Cardiac fibroblast (primary cell): ENCODE data around the gene ELAPOR1.

Source experiments
- DNase-seq, 2 donors: peaks; one replicate each; pipeline versions ENCODE4 v3.0.0 to v3.0.0-alpha.2; 2010; ENCODE audit warnings: low read depth in 2 of 2
- H3K4me3 ChIP-seq, 2 donors: replicated peaks in 1 of 2; 1 replicate in 1 of 2; 2 replicates in 1 of 2; pipeline ENCODE4 v1.5.1; 2011; ENCODE audit warnings: low read depth in 2 of 2, low read length in 2 of 2, mild to moderate bottlenecking in 2 of 2, moderate library complexity in 1 of 2
- TF ChIP-seq, protein P1 (sequence below): IDR thresholded peaks from one replicate; pipeline ENCODE4 v1.5.1; 2011; ENCODE audit warnings: low read depth, mild to moderate bottlenecking, low read length, inconsistent platforms

The ELAPOR1 gene

DNA sequence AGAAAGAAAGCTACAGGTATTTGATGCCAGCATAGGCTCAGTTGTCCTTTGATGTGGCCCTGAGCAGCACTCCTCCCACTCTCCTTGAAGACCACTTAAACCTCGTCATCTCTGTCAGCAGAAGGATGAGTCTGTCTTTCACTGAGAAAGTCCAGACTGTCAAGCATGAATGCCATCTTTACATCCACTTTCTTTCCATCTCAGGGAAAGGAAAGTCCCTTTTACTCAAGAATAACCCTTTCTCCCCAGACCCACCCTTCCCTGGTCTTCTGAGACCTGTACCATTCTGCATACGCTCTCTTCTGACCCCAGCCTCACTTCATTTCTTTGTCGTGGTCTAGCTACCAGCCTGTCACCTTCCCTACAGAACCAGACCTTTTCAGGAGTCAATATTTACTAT is 4.0 kb upstream of the ELAPOR1 start:
- TF ChIP-seq, protein P1, sequence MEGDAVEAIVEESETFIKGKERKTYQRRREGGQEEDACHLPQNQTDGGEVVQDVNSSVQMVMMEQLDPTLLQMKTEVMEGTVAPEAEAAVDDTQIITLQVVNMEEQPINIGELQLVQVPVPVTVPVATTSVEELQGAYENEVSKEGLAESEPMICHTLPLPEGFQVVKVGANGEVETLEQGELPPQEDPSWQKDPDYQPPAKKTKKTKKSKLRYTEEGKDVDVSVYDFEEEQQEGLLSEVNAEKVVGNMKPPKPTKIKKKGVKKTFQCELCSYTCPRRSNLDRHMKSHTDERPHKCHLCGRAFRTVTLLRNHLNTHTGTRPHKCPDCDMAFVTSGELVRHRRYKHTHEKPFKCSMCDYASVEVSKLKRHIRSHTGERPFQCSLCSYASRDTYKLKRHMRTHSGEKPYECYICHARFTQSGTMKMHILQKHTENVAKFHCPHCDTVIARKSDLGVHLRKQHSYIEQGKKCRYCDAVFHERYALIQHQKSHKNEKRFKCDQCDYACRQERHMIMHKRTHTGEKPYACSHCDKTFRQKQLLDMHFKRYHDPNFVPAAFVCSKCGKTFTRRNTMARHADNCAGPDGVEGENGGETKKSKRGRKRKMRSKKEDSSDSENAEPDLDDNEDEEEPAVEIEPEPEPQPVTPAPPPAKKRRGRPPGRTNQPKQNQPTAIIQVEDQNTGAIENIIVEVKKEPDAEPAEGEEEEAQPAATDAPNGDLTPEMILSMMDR, result no peak
- no peak overlapping the region for H3K4me3 ChIP-seq
- no peak for DNase-seq

DNA sequence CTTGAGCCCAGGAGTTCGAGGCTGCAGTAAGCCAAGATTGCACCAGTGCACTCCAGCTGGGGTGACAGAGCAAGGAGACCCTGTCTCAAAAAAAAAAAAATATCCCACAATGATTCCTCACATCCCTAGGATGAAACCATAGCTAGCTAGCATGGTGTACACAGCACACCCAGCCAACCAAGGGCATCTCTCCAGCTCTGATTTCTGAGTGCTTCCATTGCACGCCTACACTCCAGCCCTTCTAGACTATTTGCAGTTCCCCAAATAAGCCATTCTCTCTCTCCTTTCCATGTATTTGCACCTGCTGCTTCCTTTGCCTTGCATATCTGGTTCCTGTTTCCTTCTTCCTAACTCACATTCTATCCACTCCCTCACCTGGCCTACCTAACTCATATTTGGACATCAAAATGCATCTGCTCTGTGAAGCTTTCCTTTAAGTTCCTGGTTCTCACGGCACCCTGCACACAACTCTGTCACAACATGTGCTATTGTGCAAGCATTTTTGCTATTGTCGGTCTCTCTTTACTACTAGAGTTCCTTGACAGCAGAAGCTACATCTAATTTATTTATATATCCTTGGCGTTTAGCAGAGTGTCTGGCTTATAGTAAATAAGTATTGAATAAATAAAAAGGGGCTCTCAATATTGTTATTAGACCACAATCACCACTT is 2.4 kb upstream of the ELAPOR1 start:
- no peak overlapping the region for H3K4me3 ChIP-seq
- TF ChIP-seq, protein P1, result no peak
- peak in 1 of 2 donors; percentile 9 for DNase-seq

DNA sequence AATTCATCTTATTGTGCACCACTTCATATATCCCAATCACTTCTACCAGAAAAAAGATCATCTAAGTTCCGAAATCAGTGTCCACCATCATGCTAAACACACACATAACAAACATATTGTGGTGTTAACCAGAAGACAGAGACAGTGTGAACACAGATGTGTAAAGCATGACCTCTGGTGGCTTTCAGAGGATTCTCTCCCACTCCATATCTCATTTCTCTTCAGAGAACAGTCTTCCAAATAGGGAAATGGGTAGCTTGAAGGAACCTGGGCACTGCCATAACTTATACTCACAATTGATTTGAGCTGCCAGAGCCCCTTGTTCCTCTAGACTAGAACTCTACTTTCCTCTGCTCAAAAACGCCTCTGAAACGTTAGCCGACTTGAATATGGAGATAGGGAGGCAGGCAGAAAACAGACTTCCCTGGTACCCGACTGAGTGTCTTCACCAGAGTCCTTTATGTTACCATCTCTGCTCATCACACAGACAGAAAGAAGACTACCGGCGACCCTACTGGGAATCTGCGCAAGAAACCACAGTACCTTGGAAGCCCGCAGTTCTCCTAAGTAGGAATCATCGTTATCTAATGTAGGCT is 1.8 kb upstream of the ELAPOR1 start:
- H3K4me3 ChIP-seq, result no peak overlapping the region
- TF ChIP-seq, protein P1, result peak; percentile 34
- DNase-seq, result peak; percentile 54 to 59

DNA sequence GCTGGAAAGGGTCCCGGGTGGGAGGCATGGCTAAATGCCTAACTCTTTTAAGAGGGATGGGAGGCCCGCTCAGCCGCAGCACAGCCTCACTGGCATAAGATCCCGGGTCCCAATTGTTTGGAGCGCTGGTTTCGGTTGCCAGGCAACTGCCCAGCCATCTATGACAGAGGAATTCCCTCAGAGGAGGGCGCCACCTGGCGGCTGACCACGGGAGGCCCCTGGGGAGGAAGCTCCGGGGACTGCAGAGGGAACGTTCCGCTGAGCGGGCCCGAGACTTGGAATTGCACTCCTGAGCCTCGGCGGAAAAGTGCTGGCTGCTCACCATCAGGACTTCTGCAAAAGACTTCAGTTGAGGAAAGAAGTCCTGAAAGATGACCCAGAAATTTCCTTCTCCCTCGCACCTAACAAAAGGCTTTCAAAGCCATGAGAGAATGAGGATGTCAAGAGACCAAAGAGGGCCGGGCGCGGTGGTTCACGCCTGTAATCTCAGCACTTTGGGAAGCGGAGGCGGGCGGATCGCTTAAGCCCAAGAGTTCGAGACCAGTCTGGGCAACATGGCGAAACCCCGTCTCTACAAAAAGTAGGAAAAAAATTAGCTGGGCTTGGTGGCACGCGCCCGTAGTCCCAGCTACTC is 1.1 kb upstream of the ELAPOR1 start:
- no peak overlapping the region for H3K4me3 ChIP-seq
- TF ChIP-seq, protein P1, result peak; percentile 98
- peak; percentile 91 to 92 for DNase-seq

DNA sequence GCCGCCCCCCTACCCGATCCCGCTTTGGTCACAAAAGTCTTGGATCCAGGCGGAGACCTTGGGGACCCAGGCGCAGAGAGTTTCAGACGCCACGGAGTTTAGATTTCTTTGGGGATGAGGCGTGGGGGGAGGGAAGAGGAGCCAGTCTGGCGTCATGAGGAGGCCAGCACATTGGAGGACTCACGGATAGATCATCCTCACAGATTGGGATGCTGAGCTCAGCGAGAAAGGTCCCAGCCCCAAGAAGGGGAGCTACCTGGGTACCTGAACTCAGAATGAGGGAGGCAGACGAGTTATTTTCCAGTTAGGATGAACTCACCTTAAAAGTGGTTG is 393 bp downstream of the ELAPOR1 start:
- TF ChIP-seq, protein P1, result no peak
- no peak overlapping the region for H3K4me3 ChIP-seq
- no peak for DNase-seq

DNA sequence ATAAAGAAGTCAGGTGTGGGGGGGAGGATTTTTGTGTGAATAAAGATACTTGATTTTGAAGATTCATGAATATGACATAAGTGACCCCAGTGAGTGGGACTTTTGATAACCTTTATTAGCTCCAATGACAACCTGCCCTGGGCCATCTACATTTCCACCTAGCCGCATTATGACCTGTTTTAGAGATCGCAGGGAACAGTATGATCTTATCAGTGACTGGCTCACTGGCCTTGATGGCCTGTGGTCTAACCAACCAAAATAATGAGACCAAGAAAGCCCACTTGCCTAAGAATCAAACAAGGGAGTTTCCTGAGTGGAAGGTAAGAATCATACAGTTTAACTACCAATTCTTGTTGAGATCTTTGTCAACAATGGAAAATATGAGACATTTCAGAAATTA is 1.8 kb downstream of the ELAPOR1 start:
- no peak for DNase-seq
- no peak overlapping the region for H3K4me3 ChIP-seq
- TF ChIP-seq, protein P1, result no peak
